Fibroblast of skin of left biceps (primary cell): ENCODE results near the gene TSPAN3.
A peak's percentile ranks its signal among the peaks of the same experiment; 100 is the strongest.

Experiments
- DNase-seq, 2 experiments: peaks; one replicate each; pipeline ENCODE4 v3.0.0-alpha.2; 2013; ENCODE audit warnings: low read depth in 2 of 2

Gene TSPAN3

GRCh38 chr15:77023576-77024272 is 47.2 kb downstream of the TSPAN3 start:
- no peak for DNase-seq

- DNase-seq = no peak
Measured at GRCh38 chr15:77022646-77023575, 48.0 kb downstream of the TSPAN3 start.

GRCh38 chr15:77021803-77022381 is 49.0 kb downstream of the TSPAN3 start:
- DNase-seq = peak; percentile 40 to 41

- no peak for DNase-seq
Measured at GRCh38 chr15:77021088-77021481, 49.8 kb downstream of the TSPAN3 start.

GRCh38 chr15:77020348-77021087 is 50.4 kb downstream of the TSPAN3 start:
- no peak for DNase-seq

- no peak for DNase-seq
Measured at GRCh38 chr15:77019521-77020331, 51.2 kb downstream of the TSPAN3 start.

- no peak for DNase-seq
Measured at GRCh38 chr15:77018796-77019505, 52.0 kb downstream of the TSPAN3 start.

- DNase-seq = no peak
Measured at GRCh38 chr15:77017761-77018720, 52.9 kb downstream of the TSPAN3 start.

GRCh38 chr15:77017091-77017660 is 53.7 kb downstream of the TSPAN3 start:
- DNase-seq = no peak

GRCh38 chr15:77016321-77016695 is 54.6 kb downstream of the TSPAN3 start:
- DNase-seq = no peak

- DNase-seq = no peak
Measured at GRCh38 chr15:77015646-77016320, 55.1 kb downstream of the TSPAN3 start.

- no peak for DNase-seq
Measured at GRCh38 chr15:77014132-77015081, 56.5 kb downstream of the TSPAN3 start.

GRCh38 chr15:77013776-77014131 is 57.2 kb downstream of the TSPAN3 start:
- no peak for DNase-seq

- no peak for DNase-seq
Measured at GRCh38 chr15:77012868-77013267, 58.0 kb downstream of the TSPAN3 start.

- no peak for DNase-seq
Measured at GRCh38 chr15:77012117-77012712, 58.7 kb downstream of the TSPAN3 start.

- no peak for DNase-seq
Measured at GRCh38 chr15:77010857-77011256, 60.1 kb downstream of the TSPAN3 start.

- no peak for DNase-seq
Measured at GRCh38 chr15:77010312-77010686, 60.6 kb downstream of the TSPAN3 start.
